PC-3 (cell line): ENCODE data around the gene STAG1. TPM values are rescaled to one million over a fixed set of nuclear protein-coding genes. Genes with fewer than 3 reads are reported as not detected.

Source experiments
- ATAC-seq: fragments of 200-7000 bp; cut with Tn5 transposase; 2 replicates; pipeline ENCODE4 v1.9.1; 2020; ENCODE audit warnings: mild to moderate bottlenecking, moderate library complexity
- BruUV-seq: library from RNA; stranded (reverse); fragments of 400-500 nt; replicated peaks from 2 replicates; lab custom pipeline; 2021; lab: Mats Ljungman, UMichigan
- CTCF ChIA-PET: fragments of 300-600 bp; sonication (Branson Sonifier 250); formaldehyde crosslinking; loops from one replicate; lab custom pipeline; 2022; ENCODE audit warnings: antibody characterized with exemption; lab: Charles Lee
- POLR2A ChIA-PET: fragments of 300-600 bp; sonication (Branson Sonifier 250); formaldehyde crosslinking; loops from one replicate; lab custom pipeline; 2022; ENCODE audit warnings: antibody characterized with exemption; ENCODE audit not compliant: unreplicated experiment; lab: Charles Lee
- DNase-seq: peaks from one replicate; pipeline ENCODE4 v3.0.0-alpha.2; 2015
- H2AFZ ChIP-seq: fragments of 300-600 bp; sonication (generic); 2 replicates; pipeline ENCODE4 v1.6.0; 2016; ENCODE audit warnings: antibody characterized with exemption, low read length
- H3F3A ChIP-seq: fragments of 300-600 bp; sonication (generic); one replicate; pipeline ENCODE4 v1.6.0; 2017; ENCODE audit warnings: antibody characterized with exemption, low read length, control low read depth, mild to moderate bottlenecking; ENCODE audit not compliant: unreplicated experiment
- H3K27ac ChIP-seq: fragments of 300-600 bp; sonication (generic); 2 replicates; pipeline ENCODE4 v1.5.1; 2016; ENCODE audit warnings: mild to moderate bottlenecking, low read length
- H3K27me3 ChIP-seq: fragments of 300-600 bp; sonication (generic); 2 replicates; pipeline ENCODE4 v1.6.1; 2016; ENCODE audit warnings: low read length, mixed read lengths
- H3K36me3 ChIP-seq: fragments of 300-600 bp; sonication (generic); 2 replicates; pipeline ENCODE4 v1.6.1; 2016; ENCODE audit warnings: low read depth, mixed run types, low read length, mixed read lengths
- H3K4me1 ChIP-seq: fragments of 300-600 bp; sonication (generic); 2 replicates; pipeline ENCODE4 v1.5.1; 2016; ENCODE audit warnings: low read length; ENCODE audit not compliant: insufficient read depth
- H3K4me2 ChIP-seq: fragments of 300-600 bp; sonication (generic); 2 replicates; pipeline ENCODE4 v1.6.0; 2016; ENCODE audit warnings: low read length
- H3K4me3 ChIP-seq: fragments of 300-600 bp; sonication (generic); 2 replicates; pipeline ENCODE4 v1.5.1; 2016; ENCODE audit warnings: mild to moderate bottlenecking, low read length, mixed read lengths
- H3K79me2 ChIP-seq: fragments of 300-600 bp; sonication (generic); 2 replicates; pipeline ENCODE4 v1.6.1; 2017; ENCODE audit warnings: low read length, mixed read lengths
- H3K9ac ChIP-seq: fragments of 300-600 bp; sonication (generic); 2 replicates; pipeline ENCODE4 v1.6.0; 2016; ENCODE audit warnings: mild to moderate bottlenecking, low read length
- H3K9me2 ChIP-seq: fragments of 300-600 bp; sonication (generic); replicated peaks from 2 replicates; pipeline ENCODE4 v1.6.1; 2016; ENCODE audit warnings: mixed run types, low read length, mixed read lengths
- H3K9me3 ChIP-seq: fragments of 300-600 bp; sonication (generic); 2 replicates; pipeline ENCODE4 v1.6.1; 2016; ENCODE audit warnings: low read length, mixed read lengths
- H4K20me1 ChIP-seq: fragments of 300-600 bp; sonication (generic); 2 replicates; pipeline ENCODE4 v1.6.1; 2016; ENCODE audit warnings: low read length, mixed read lengths
- CTCF ChIP-seq: fragments of 300-600 bp; sonication (generic); conservative IDR thresholded peaks from 2 replicates; pipeline ENCODE4 v1.5.1; 2017; ENCODE audit warnings: antibody characterized with exemption, low read depth, mild to moderate bottlenecking, low read length
- EZH2 ChIP-seq: fragments of 300-600 bp; sonication (generic); IDR thresholded peaks from one replicate; pipeline ENCODE4 v1.6.1; 2017; ENCODE audit warnings: antibody characterized with exemption, mild to moderate bottlenecking, low read length; ENCODE audit not compliant: unreplicated experiment
- EZH2phosphoT487 ChIP-seq: fragments of 300-600 bp; sonication (generic); IDR thresholded peaks from 2 replicates; pipeline ENCODE4 v1.6.1; 2018; ENCODE audit warnings: mild to moderate bottlenecking, antibody characterized with exemption, low read length, borderline replicate concordance
- intact Hi-C: fragments of 100-400 bp; cut with micrococcal nuclease; formaldehyde crosslinking; loops from 2 replicates; pipeline ENCODE4 v1.9.0; 2023
- total RNA-seq: library from RNA; depleted of rRNA; stranded (reverse); fragments of >200 nt; gene quantifications from 2 replicates; pipeline ENCODE4 v1.2.3, GENCODE V29; 2014

The STAG1 gene
- total RNA-seq, 1 experiment from 2014 or later = 14.6 TPM

GRCh38 chr3:136675150-136675858 is 76.9 kb downstream of the STAG1 start:
- no peak overlapping the region for H2AFZ ChIP-seq
- no peak overlapping the region for H3K4me3 ChIP-seq
- H3F3A ChIP-seq = no peaks in the 10 kb centered on the region
- ATAC-seq (no peak), DNase-seq (no peak)
- TF ChIP-seq CTCF = no peak
- no peak for TF ChIP-seq EZH2
- TF ChIP-seq EZH2phosphoT487 = no peak
- no peaks in the 10 kb centered on the region for H3K9me2 ChIP-seq
- intact Hi-C loops = no loop called here
- H4K20me1 ChIP-seq = no peaks in the 10 kb centered on the region
- CTCF ChIA-PET = no interaction called here
- H3K9ac ChIP-seq = no peak overlapping the region
- H3K79me2 ChIP-seq = peaks cover 55% of the 10 kb centered on the region
- no peaks in the 10 kb centered on the region for H3K9me3 ChIP-seq
- H3K27ac ChIP-seq = no peak overlapping the region
- no peaks in the 10 kb centered on the region for H3K4me1 ChIP-seq
- no peak overlapping the region for H3K4me2 ChIP-seq
- H3K36me3 ChIP-seq = no peaks in the 10 kb centered on the region
- POLR2A ChIA-PET = no interaction called here
- H3K27me3 ChIP-seq = no peaks in the 10 kb centered on the region
- no TSS peak for BruUV-seq

DNA sequence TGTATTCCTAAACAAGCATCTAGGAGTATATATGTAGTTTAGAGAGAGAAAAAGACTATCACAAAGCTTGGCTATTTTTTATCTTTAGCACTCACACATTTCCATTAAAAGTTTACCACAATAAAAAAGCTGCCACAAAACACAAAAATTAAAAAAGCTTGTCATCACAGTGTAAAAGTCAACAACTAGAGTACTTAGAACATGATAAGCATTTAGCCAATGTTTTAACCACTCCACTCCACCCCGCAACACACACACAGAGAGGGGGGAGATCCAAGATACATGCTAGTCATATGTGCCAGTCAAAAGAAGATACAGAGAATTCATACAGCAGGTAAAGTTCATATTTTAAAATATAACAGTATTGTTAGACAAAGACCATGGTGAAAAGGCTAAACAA is 79.7 kb downstream of the STAG1 start:
- H3F3A ChIP-seq = no peaks in the 10 kb centered on the region
- no peak overlapping the region for H3K9ac ChIP-seq
- TF ChIP-seq CTCF = no peak
- no peak for TF ChIP-seq EZH2
- no peak for TF ChIP-seq EZH2phosphoT487
- no peaks in the 10 kb centered on the region for H3K27me3 ChIP-seq
- POLR2A ChIA-PET = no interaction called here
- CTCF ChIA-PET = no interaction called here
- BruUV-seq = no TSS peak
- H2AFZ ChIP-seq = no peak overlapping the region
- intact Hi-C loops = no loop called here
- no peaks in the 10 kb centered on the region for H3K9me3 ChIP-seq
- DNase-seq (no peak), ATAC-seq (no peak)
- no peaks in the 10 kb centered on the region for H3K4me1 ChIP-seq
- H3K79me2 ChIP-seq = peaks cover 47% of the 10 kb centered on the region
- no peak overlapping the region for H3K4me3 ChIP-seq
- no peaks in the 10 kb centered on the region for H4K20me1 ChIP-seq
- H3K27ac ChIP-seq = peak overlapping the region; percentile 0; the same call in 1 of the 2 replicates
- no peaks in the 10 kb centered on the region for H3K36me3 ChIP-seq
- H3K9me2 ChIP-seq = no peaks in the 10 kb centered on the region
- H3K4me2 ChIP-seq = no peak overlapping the region

DNA sequence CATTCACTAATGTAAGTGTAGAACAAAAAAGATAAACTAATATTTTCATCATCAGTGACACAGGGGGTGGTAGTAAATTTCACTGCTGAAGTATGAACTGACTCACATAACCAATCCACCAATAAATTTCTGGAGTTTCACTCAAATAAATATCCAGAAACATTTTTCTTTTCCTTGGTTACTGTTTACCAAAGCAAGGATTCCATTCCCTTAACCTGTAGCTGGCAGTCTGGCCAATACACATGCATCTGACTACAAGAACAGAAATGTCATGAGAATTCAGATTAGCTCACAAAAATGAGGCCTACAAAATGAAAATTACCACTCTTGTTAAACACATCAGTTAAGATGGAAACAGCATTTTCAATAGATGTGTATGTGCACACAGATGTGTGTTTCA is 80.3 kb downstream of the STAG1 start:
- Histone ChIP-seq H3K4me3 (no peak overlapping the region), H3F3A (no peaks in the 10 kb centered on the region), H3K9me2 (no peaks in the 10 kb centered on the region), H3K27ac (peak overlapping the region; percentile 0; the same call in 1 of the 2 replicates), H3K9ac (no peak overlapping the region), H4K20me1 (no peaks in the 10 kb centered on the region), H3K36me3 (no peaks in the 10 kb centered on the region), H3K9me3 (no peaks in the 10 kb centered on the region), H3K4me1 (no peaks in the 10 kb centered on the region), H3K79me2 (peaks cover 44% of the 10 kb centered on the region), H2AFZ (no peak overlapping the region), H3K4me2 (no peak overlapping the region), H3K27me3 (no peaks in the 10 kb centered on the region)
- BruUV-seq = no TSS peak
- POLR2A ChIA-PET = no interaction called here
- CTCF ChIA-PET = no interaction called here
- peak; percentile 51 for ATAC-seq
- DNase-seq = peak; percentile 41
- intact Hi-C loops = no loop called here
- TF ChIP-seq CTCF (no peak), EZH2 (no peak), EZH2phosphoT487 (no peak)
